ENCODE results near the gene RP2. TPM values are rescaled to one million over a fixed set of nuclear protein-coding genes. Genes with fewer than 3 reads are reported as not detected.

Gene RP2
- total and polyA plus RNA-seq, 4 donors = 3.2 to 11.5 (median 7.3) TPM

DNA sequence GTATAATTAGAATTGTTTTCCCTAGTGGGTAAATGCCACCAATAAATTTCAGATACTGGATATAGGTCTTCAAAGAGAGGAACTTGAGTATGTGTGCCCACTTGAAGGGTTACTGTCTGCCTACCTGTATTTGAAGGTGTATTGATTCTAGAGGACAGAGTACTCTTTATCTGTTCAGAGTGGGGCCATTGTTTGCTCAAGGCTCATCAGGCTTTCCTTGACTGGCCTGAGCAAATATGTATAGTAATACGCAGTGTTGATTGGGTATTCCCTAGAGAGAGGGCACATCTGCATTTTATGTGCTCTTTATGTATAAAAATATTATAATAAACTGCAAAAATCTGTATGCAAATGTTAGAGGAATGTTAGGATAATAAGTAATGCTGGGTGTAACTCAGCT, 23.7 kb downstream of the RP2 start:
- TF ChIP-seq EGR1 (IDR thresholded peaks at IDR 0.05; ENCODE audit: low read depth in 2 of 2) = no peak
- no peak for TF ChIP-seq JUND (IDR thresholded peaks at IDR 0.05)
- no peak for TF ChIP-seq NR2F2 (IDR thresholded peaks at IDR 0.05)
- TF ChIP-seq, protein P1, sequence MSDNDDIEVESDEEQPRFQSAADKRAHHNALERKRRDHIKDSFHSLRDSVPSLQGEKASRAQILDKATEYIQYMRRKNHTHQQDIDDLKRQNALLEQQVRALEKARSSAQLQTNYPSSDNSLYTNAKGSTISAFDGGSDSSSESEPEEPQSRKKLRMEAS (IDR thresholded peaks at IDR 0.05) = no peak
- TF ChIP-seq RXRA (IDR thresholded peaks at IDR 0.05) = no peak
- TF ChIP-seq, protein P2, sequence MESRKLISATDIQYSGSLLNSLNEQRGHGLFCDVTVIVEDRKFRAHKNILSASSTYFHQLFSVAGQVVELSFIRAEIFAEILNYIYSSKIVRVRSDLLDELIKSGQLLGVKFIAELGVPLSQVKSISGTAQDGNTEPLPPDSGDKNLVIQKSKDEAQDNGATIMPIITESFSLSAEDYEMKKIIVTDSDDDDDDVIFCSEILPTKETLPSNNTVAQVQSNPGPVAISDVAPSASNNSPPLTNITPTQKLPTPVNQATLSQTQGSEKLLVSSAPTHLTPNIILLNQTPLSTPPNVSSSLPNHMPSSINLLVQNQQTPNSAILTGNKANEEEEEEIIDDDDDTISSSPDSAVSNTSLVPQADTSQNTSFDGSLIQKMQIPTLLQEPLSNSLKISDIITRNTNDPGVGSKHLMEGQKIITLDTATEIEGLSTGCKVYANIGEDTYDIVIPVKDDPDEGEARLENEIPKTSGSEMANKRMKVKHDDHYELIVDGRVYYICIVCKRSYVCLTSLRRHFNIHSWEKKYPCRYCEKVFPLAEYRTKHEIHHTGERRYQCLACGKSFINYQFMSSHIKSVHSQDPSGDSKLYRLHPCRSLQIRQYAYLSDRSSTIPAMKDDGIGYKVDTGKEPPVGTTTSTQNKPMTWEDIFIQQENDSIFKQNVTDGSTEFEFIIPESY (IDR thresholded peaks at IDR 0.05) = no peak
- TF ChIP-seq GABPA (IDR thresholded peaks at IDR 0.05 in 1 of 2, conservative IDR thresholded peaks at IDR 0.05 in 1 of 2) = no peak
- TF ChIP-seq, protein P3, sequence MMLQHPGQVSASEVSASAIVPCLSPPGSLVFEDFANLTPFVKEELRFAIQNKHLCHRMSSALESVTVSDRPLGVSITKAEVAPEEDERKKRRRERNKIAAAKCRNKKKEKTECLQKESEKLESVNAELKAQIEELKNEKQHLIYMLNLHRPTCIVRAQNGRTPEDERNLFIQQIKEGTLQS (IDR thresholded peaks at IDR 0.05) = no peak
- no peak for TF ChIP-seq HNF4A (conservative IDR thresholded peaks at IDR 0.05)
- TF ChIP-seq FOXA2 (IDR thresholded peaks at IDR 0.05) = no peak
- TF ChIP-seq SP1 (IDR thresholded peaks at IDR 0.05) = no peak
- no peak for TF ChIP-seq TAF1 (conservative IDR thresholded peaks at IDR 0.05)
- no peak for TF ChIP-seq FOXA1 (IDR thresholded peaks at IDR 0.05)
- no peak for TF ChIP-seq HNF4G (IDR thresholded peaks at IDR 0.05)
- TF ChIP-seq, protein P4, sequence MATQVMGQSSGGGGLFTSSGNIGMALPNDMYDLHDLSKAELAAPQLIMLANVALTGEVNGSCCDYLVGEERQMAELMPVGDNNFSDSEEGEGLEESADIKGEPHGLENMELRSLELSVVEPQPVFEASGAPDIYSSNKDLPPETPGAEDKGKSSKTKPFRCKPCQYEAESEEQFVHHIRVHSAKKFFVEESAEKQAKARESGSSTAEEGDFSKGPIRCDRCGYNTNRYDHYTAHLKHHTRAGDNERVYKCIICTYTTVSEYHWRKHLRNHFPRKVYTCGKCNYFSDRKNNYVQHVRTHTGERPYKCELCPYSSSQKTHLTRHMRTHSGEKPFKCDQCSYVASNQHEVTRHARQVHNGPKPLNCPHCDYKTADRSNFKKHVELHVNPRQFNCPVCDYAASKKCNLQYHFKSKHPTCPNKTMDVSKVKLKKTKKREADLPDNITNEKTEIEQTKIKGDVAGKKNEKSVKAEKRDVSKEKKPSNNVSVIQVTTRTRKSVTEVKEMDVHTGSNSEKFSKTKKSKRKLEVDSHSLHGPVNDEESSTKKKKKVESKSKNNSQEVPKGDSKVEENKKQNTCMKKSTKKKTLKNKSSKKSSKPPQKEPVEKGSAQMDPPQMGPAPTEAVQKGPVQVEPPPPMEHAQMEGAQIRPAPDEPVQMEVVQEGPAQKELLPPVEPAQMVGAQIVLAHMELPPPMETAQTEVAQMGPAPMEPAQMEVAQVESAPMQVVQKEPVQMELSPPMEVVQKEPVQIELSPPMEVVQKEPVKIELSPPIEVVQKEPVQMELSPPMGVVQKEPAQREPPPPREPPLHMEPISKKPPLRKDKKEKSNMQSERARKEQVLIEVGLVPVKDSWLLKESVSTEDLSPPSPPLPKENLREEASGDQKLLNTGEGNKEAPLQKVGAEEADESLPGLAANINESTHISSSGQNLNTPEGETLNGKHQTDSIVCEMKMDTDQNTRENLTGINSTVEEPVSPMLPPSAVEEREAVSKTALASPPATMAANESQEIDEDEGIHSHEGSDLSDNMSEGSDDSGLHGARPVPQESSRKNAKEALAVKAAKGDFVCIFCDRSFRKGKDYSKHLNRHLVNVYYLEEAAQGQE (IDR thresholded peaks at IDR 0.05) = no peak
- TF ChIP-seq, protein P5, sequence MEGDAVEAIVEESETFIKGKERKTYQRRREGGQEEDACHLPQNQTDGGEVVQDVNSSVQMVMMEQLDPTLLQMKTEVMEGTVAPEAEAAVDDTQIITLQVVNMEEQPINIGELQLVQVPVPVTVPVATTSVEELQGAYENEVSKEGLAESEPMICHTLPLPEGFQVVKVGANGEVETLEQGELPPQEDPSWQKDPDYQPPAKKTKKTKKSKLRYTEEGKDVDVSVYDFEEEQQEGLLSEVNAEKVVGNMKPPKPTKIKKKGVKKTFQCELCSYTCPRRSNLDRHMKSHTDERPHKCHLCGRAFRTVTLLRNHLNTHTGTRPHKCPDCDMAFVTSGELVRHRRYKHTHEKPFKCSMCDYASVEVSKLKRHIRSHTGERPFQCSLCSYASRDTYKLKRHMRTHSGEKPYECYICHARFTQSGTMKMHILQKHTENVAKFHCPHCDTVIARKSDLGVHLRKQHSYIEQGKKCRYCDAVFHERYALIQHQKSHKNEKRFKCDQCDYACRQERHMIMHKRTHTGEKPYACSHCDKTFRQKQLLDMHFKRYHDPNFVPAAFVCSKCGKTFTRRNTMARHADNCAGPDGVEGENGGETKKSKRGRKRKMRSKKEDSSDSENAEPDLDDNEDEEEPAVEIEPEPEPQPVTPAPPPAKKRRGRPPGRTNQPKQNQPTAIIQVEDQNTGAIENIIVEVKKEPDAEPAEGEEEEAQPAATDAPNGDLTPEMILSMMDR (IDR thresholded peaks at IDR 0.05; ENCODE audit: low read depth, low read length, missing input control) = no peak
- WGBS = 73% methylated on average over 1 of the region's 1 CpG

DNA sequence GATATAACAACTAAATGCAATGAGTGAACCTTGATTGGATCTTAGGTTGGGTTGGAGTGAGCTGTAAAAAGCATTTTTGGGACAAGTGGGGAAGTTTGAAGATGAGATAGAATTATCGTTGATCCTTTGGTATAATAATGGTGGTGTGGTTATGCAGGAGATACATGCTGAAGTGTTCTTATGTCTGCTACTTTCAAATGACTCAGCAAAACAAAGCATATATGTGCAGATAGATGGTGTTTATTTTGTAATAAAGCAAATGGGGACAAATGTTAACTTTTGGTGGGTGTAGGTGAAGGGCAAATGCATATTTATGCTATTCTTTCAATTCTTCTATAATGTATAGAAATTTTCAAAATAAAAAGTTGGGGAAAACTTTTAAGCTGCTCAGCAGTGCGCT, 26.2 kb downstream of the RP2 start:
- no peak overlapping the region for H3K4me3 ChIP-seq (ENCODE audit: low read depth in 1 of 3, low read length in 3 of 3)
- no peaks in the 10 kb centered on the region for H3K27me3 ChIP-seq (ENCODE audit: control insufficient read depth in 4 of 4, insufficient read depth in 4 of 4, low read length in 3 of 4)
- DNase-seq (ENCODE audit: low spot score) = no peak
- 99% methylated on average over 2 of the region's 2 CpGs for WGBS
- H3K36me3 ChIP-seq (ENCODE audit: control insufficient read depth in 4 of 4, insufficient read depth in 3 of 4, low read depth in 1 of 4, low read length in 3 of 4) = no peaks in the 10 kb centered on the region
- TF ChIP-seq EGR1 (IDR thresholded peaks at IDR 0.05; ENCODE audit: low read depth in 2 of 2) (no peak), RAD21 (IDR thresholded peaks at IDR 0.05) (no peak), GABPA (IDR thresholded peaks at IDR 0.05 in 1 of 2, conservative IDR thresholded peaks at IDR 0.05 in 1 of 2) (no peak), JUND (IDR thresholded peaks at IDR 0.05) (no peak), FOXA1 (IDR thresholded peaks at IDR 0.05) (no peak)
- no peaks in the 10 kb centered on the region for H3K9me3 ChIP-seq (ENCODE audit: control insufficient read depth in 4 of 4, low read length in 3 of 4)
- H3K9ac ChIP-seq (ENCODE audit: low read depth in 1 of 2, low read length in 2 of 2) = no peak overlapping the region
- no peaks in the 10 kb centered on the region for H3K4me1 ChIP-seq (ENCODE audit: control insufficient read depth in 4 of 4, insufficient read depth in 4 of 4, low read length in 3 of 4)
- no peak overlapping the region for H3K27ac ChIP-seq (ENCODE audit: low read depth in 1 of 2, low read length in 2 of 2)

More for the DNA sequence above, 23.7 kb downstream of the RP2 start:
- H3K36me3 ChIP-seq (ENCODE audit: control insufficient read depth in 4 of 4, insufficient read depth in 3 of 4, low read depth in 1 of 4, low read length in 3 of 4) = no peaks in the 10 kb centered on the region
- no peak for DNase-seq (ENCODE audit: low spot score)
- H3K27me3 ChIP-seq (ENCODE audit: control insufficient read depth in 4 of 4, insufficient read depth in 4 of 4, low read length in 3 of 4) = no peaks in the 10 kb centered on the region
- no peak overlapping the region for H3K27ac ChIP-seq (ENCODE audit: low read depth in 1 of 2, low read length in 2 of 2)
- H3K4me1 ChIP-seq (ENCODE audit: control insufficient read depth in 4 of 4, insufficient read depth in 4 of 4, low read length in 3 of 4) = no peaks in the 10 kb centered on the region
- H3K9me3 ChIP-seq (ENCODE audit: control insufficient read depth in 4 of 4, low read length in 3 of 4) = no peaks in the 10 kb centered on the region
- no peak overlapping the region for H3K9ac ChIP-seq (ENCODE audit: low read depth in 1 of 2, low read length in 2 of 2)
- no peak overlapping the region for H3K4me3 ChIP-seq (ENCODE audit: low read depth in 1 of 3, low read length in 3 of 3)
